ENCODE data around the gene SMIM35.
A peak's percentile ranks its signal among the peaks of the same experiment; 100 is the strongest.

SMIM35 gene

GRCh38 chr11:118000067-118000849 lies 86.5 kb downstream of the SMIM35 start:
- DNase-seq = no peak

- DNase-seq = no peak
Measured at GRCh38 chr11:117999354-117999993, 87.3 kb downstream of the SMIM35 start.

- no peak for DNase-seq
Measured at GRCh38 chr11:117998664-117999353, 88.0 kb downstream of the SMIM35 start.

GRCh38 chr11:117997823-117998579 lies 88.8 kb downstream of the SMIM35 start:
- DNase-seq = no peak

- no peak for DNase-seq
Measured at GRCh38 chr11:117997406-117997805, 89.4 kb downstream of the SMIM35 start.

GRCh38 chr11:117996058-117996457 lies 90.7 kb downstream of the SMIM35 start:
- DNase-seq = no peak

- no peak for DNase-seq
Measured at GRCh38 chr11:117995472-117995871, 91.3 kb downstream of the SMIM35 start.

- no peak for DNase-seq
Measured at GRCh38 chr11:117993988-117994745, 92.6 kb downstream of the SMIM35 start.

- no peak for DNase-seq
Measured at GRCh38 chr11:117992620-117993019, 94.1 kb downstream of the SMIM35 start.

- DNase-seq = no peak
Measured at GRCh38 chr11:117992136-117992535, 94.6 kb downstream of the SMIM35 start.

- DNase-seq = no peak
Measured at GRCh38 chr11:117989351-117990102, 97.2 kb downstream of the SMIM35 start.

- peak; percentile 60 to 66 for DNase-seq
Measured at GRCh38 chr11:117986981-117987574, 99.7 kb downstream of the SMIM35 start.

- peak; percentile 78 for DNase-seq
Measured at GRCh38 chr11:117985953-117986887, 100.5 kb downstream of the SMIM35 start, which contains the start of gene IL10RA. Gene IL10RA, plus strand, starts transcription at chr11:117986394. Its CDS starts 74 bp downstream, at chr11:117986468.

GRCh38 chr11:117984476-117984875 lies 102.3 kb downstream of the SMIM35 start:
- no peak for DNase-seq

- DNase-seq = no peak
Measured at GRCh38 chr11:117983163-117983475, 103.6 kb downstream of the SMIM35 start.

GRCh38 chr11:117980720-117981119 lies 106.0 kb downstream of the SMIM35 start:
- DNase-seq = no peak

- no peak for DNase-seq
Measured at GRCh38 chr11:117980280-117980679, 106.5 kb downstream of the SMIM35 start.

GRCh38 chr11:117979481-117980211 lies 107.1 kb downstream of the SMIM35 start:
- no peak for DNase-seq

- no peak for DNase-seq
Measured at GRCh38 chr11:117978991-117979390, 107.8 kb downstream of the SMIM35 start.

All from activated CD4-positive, alpha-beta T cell treated with anti-CD3 and anti-CD28 coated beads for 4 hours (primary cell).